IMR-90 (cell line): Measurements from ENCODE around the gene ATP2A3. TPM values are rescaled to one million over a fixed set of nuclear protein-coding genes. Genes with fewer than 3 reads are reported as not detected.

Source experiments
- ATAC-seq: fragments of 200-7000 bp; cut with Tn5 transposase; 2 replicates; pipeline ENCODE4 v1.9.1; 2020; ENCODE audit warnings: low read depth, mild to moderate bottlenecking, moderate library complexity
- BruUV-seq: library from RNA; stranded (reverse); fragments of 400-500 nt; replicated peaks from 2 replicates; lab custom pipeline; 2021; lab: Mats Ljungman, UMichigan
- CTCF ChIA-PET: fragments of 300-600 bp; formaldehyde crosslinking; extraction: SDS; loops from one replicate; lab custom pipeline; 2021; ENCODE audit warnings: antibody characterized with exemption; lab: Yijun Ruan, JAX
- POLR2A ChIA-PET: fragments of 300-600 bp; sonication (Branson Sonifier 250); formaldehyde crosslinking; loops from one replicate; lab custom pipeline; 2022; ENCODE audit warnings: antibody characterized with exemption; ENCODE audit not compliant: unreplicated experiment; lab: Charles Lee
- DNase-seq: peaks from one replicate; pipeline ENCODE4 v3.0.0; 2013
- H2AFZ ChIP-seq: replicated peaks from 2 replicates; pipeline ENCODE3; 2013; ENCODE audit warnings: low read length, mild to moderate bottlenecking; ENCODE audit not compliant: poor library complexity
- H2AK5ac ChIP-seq: 2 replicates; pipeline ENCODE4 v1.6.1; 2013; ENCODE audit warnings: low read depth, low read length, inconsistent platforms
- H2AK9ac ChIP-seq: replicated peaks from 2 replicates; pipeline ENCODE3; 2013; ENCODE audit warnings: mild to moderate bottlenecking, low read depth, low read length, moderate library complexity; ENCODE audit not compliant: poor library complexity
- H2BK120ac ChIP-seq: 2 replicates; pipeline ENCODE4 v1.6.1; 2013; ENCODE audit warnings: low read depth, low read length, inconsistent platforms
- H2BK15ac ChIP-seq: 3 replicates; pipeline ENCODE4 v1.6.1; 2013; ENCODE audit warnings: low read depth, low read length, inconsistent platforms
- H2BK20ac ChIP-seq: 2 replicates; pipeline ENCODE4 v1.6.1; 2013; ENCODE audit warnings: low read depth, mild to moderate bottlenecking, inconsistent platforms, low read length, moderate library complexity
- H2BK5ac ChIP-seq: 2 replicates; pipeline ENCODE4 v1.6.1; 2013; ENCODE audit warnings: mild to moderate bottlenecking, low read depth, low read length, inconsistent platforms; ENCODE audit not compliant: poor library complexity, severe bottlenecking
- H3K14ac ChIP-seq: replicated peaks from 2 replicates; pipeline ENCODE4 v1.6.1; 2013; ENCODE audit warnings: low read depth, low read length, inconsistent platforms
- H3K18ac ChIP-seq: 2 replicates; pipeline ENCODE4 v1.6.1; 2013; ENCODE audit warnings: low read depth, low read length, control low read depth
- H3K23ac ChIP-seq: 2 replicates; pipeline ENCODE4 v1.6.1; 2013; ENCODE audit warnings: low read depth, low read length, inconsistent platforms
- H3K27ac ChIP-seq: 2 replicates; pipeline ENCODE4 v1.5.1; 2013; ENCODE audit warnings: mild to moderate bottlenecking, control low read depth, low read length; ENCODE audit not compliant: insufficient read depth
- H3K27me3 ChIP-seq: 2 replicates; pipeline ENCODE4 v1.6.1; 2013; ENCODE audit warnings: low read length; ENCODE audit not compliant: control insufficient read depth, insufficient read depth
- H3K36me3 ChIP-seq: 2 replicates; pipeline ENCODE4 v1.6.1; 2013; ENCODE audit warnings: low read length, mixed read lengths; ENCODE audit not compliant: control insufficient read depth, insufficient read depth
- H3K4ac ChIP-seq: 2 replicates; pipeline ENCODE4 v1.6.1; 2013; ENCODE audit warnings: low read depth, low read length, inconsistent platforms
- H3K4me1 ChIP-seq: 2 replicates; pipeline ENCODE4 v1.6.1; 2013; ENCODE audit warnings: low read length, mixed read lengths; ENCODE audit not compliant: control insufficient read depth, insufficient read depth
- H3K4me2 ChIP-seq: 2 replicates; pipeline ENCODE4 v1.6.1; 2013; ENCODE audit warnings: low read depth, mild to moderate bottlenecking, control low read depth, low read length, moderate library complexity
- H3K4me3 ChIP-seq: 2 replicates; pipeline ENCODE4 v1.5.1; 2013; ENCODE audit warnings: low read depth, mild to moderate bottlenecking, control low read depth, low read length, moderate library complexity; ENCODE audit not compliant: insufficient read depth
- H3K56ac ChIP-seq: 2 replicates; pipeline ENCODE4 v1.6.1; 2013; ENCODE audit warnings: low read length, inconsistent platforms; ENCODE audit not compliant: insufficient read depth; ENCODE audit errors: extremely low read depth
- H3K79me1 ChIP-seq, 2 experiments: 2 replicates each; pipeline ENCODE4 v1.6.1; 2013; ENCODE audit warnings: low read length in 2 of 2, inconsistent platforms in 1 of 2, low read depth in 1 of 2
- H3K9ac ChIP-seq: 2 replicates; pipeline ENCODE4 v1.6.1; 2013; ENCODE audit warnings: low read depth, low read length, control low read depth
- H3K9me1 ChIP-seq: 2 replicates; pipeline ENCODE4 v1.6.1; 2013; ENCODE audit warnings: low read length, inconsistent platforms; ENCODE audit not compliant: insufficient read depth
- H3K9me3 ChIP-seq: 2 replicates; pipeline ENCODE4 v1.6.1; 2013; ENCODE audit warnings: low read length; ENCODE audit not compliant: control insufficient read depth, insufficient read depth
- H4K20me1 ChIP-seq: 2 replicates; pipeline ENCODE4 v1.6.1; 2013; ENCODE audit warnings: low read length, inconsistent platforms; ENCODE audit not compliant: insufficient read depth
- H4K5ac ChIP-seq: 2 replicates; pipeline ENCODE4 v1.6.1; 2013; ENCODE audit warnings: mild to moderate bottlenecking, low read depth, low read length, control low read depth
- H4K8ac ChIP-seq, 2 experiments: 2 replicates each; pipeline ENCODE4 v1.6.1; 2013; ENCODE audit warnings: low read depth in 2 of 2, low read length in 2 of 2, control low read depth in 1 of 2, inconsistent platforms in 1 of 2
- H4K91ac ChIP-seq: 2 replicates; pipeline ENCODE4 v1.6.1; 2013; ENCODE audit warnings: low read depth, low read length, inconsistent platforms; ENCODE audit not compliant: insufficient read depth
- BHLHE40 ChIP-seq: fragments of 150-350 bp; IDR thresholded peaks from 2 replicates; pipeline ENCODE4 v1.6.1; 2016; ENCODE audit warnings: mild to moderate bottlenecking, low read depth, low read length
- CEBPB ChIP-seq: IDR thresholded peaks from 2 replicates; pipeline ENCODE4 v1.6.1; 2012; ENCODE audit warnings: low read depth, low read length, improper control_type of control experiment
- CHD1 ChIP-seq: IDR thresholded peaks from 2 replicates; pipeline ENCODE4 v1.6.1; 2012; ENCODE audit warnings: low read depth, low read length, improper control_type of control experiment
- FOS ChIP-seq: fragments of 150-350 bp; IDR thresholded peaks from 2 replicates; pipeline ENCODE4 v1.6.1; 2016; ENCODE audit warnings: low read depth, low read length
- MAFK ChIP-seq: IDR thresholded peaks from 2 replicates; pipeline ENCODE4 v1.6.1; 2012; ENCODE audit warnings: low read depth, low read length, improper control_type of control experiment
- MAZ ChIP-seq: IDR thresholded peaks from 2 replicates; pipeline ENCODE4 v1.6.1; 2012; ENCODE audit warnings: low read depth, mild to moderate bottlenecking, low read length, improper control_type of control experiment, moderate library complexity, borderline replicate concordance
- MXI1 ChIP-seq: IDR thresholded peaks from 2 replicates; pipeline ENCODE4 v1.6.1; 2012; ENCODE audit warnings: low read depth, mild to moderate bottlenecking, low read length, moderate library complexity, borderline replicate concordance
- NFE2L2 ChIP-seq: fragments of 150-350 bp; IDR thresholded peaks from 2 replicates; pipeline ENCODE4 v1.6.1; 2016; ENCODE audit warnings: low read depth, mild to moderate bottlenecking, low read length
- POLR2A ChIP-seq: IDR thresholded peaks from 2 replicates; pipeline ENCODE4 v1.6.1; 2012; ENCODE audit warnings: mild to moderate bottlenecking, low read depth, low read length
- RAD21 ChIP-seq: IDR thresholded peaks from 2 replicates; pipeline ENCODE4 v1.6.1; 2012; ENCODE audit warnings: low read length, improper control_type of control experiment
- RCOR1 ChIP-seq: IDR thresholded peaks from 2 replicates; pipeline ENCODE4 v1.6.1; 2012; ENCODE audit warnings: mild to moderate bottlenecking, low read length, improper control_type of control experiment; ENCODE audit not compliant: insufficient replicate concordance
- RFX5 ChIP-seq: IDR thresholded peaks from 2 replicates; pipeline ENCODE4 v1.8.0; 2012; ENCODE audit warnings: low read depth, mild to moderate bottlenecking, low read length, moderate library complexity
- SMC3 ChIP-seq: fragments of 150-350 bp; IDR thresholded peaks from 2 replicates; pipeline ENCODE4 v1.6.1; 2016; ENCODE audit warnings: low read depth, mild to moderate bottlenecking, antibody characterized with exemption, low read length, moderate library complexity
- WGBS, 2 experiments: methylation state at CpG; one replicate each; pipeline versions ENCODE4 v1.1.5 to v1.1.7; 2013; ENCODE audit warnings: missing lambda C conversion rate in 2 of 2; ENCODE audit not compliant: insufficient read length in 1 of 2; ENCODE audit errors: extremely low coverage in 2 of 2; 5-methylcytosine and 5-hydroxymethylcytosine counted together
- dilution Hi-C: fragments of 300-500 bp; cut with HindIII; formaldehyde crosslinking; loops from one replicate; pipeline ENCODE4 v1.14.3; 2018; ENCODE audit warnings: low sequenced_read_pairs; ENCODE audit not compliant: unreplicated experiment
- in situ Hi-C: fragments of 300-500 bp; cut with MboI; formaldehyde crosslinking; loops from 3 replicates; pipeline ENCODE4 v1.14.3; 2019; ENCODE audit warnings: low sequenced_read_pairs, inconsistent platforms, mixed read lengths
- intact Hi-C: fragments of 100-400 bp; cut with micrococcal nuclease; formaldehyde crosslinking; loops from 2 replicates; pipeline ENCODE4 v1.10.0; 2022
- polyA plus RNA-seq, 3 experiments: library from polyadenylated mRNA; depleted of rRNA; stranded (reverse); fragments of >200 nt; gene quantifications; 2 replicates each; pipeline ENCODE4 v1.2.3, GENCODE V29; 2012; ENCODE audit warnings: low replicate concordance in 1 of 3
- total RNA-seq: library from RNA; depleted of rRNA; stranded (reverse); fragments of >200 nt; gene quantifications from 2 replicates; pipeline ENCODE4 v1.2.3, GENCODE V29; 2012
- TF ChIP-seq, protein P1 (sequence below): conservative IDR thresholded peaks from 2 replicates; pipeline ENCODE4 v1.5.1; 2012; ENCODE audit warnings: mild to moderate bottlenecking, low read depth, low read length, improper control_type of control experiment
- TF ChIP-seq, protein P2 (sequence below): fragments of 150-350 bp; IDR thresholded peaks from 2 replicates; pipeline ENCODE4 v1.6.1; 2016; ENCODE audit warnings: low read depth, mild to moderate bottlenecking, low read length, moderate library complexity, borderline replicate concordance
- TF ChIP-seq, protein P3 (sequence below): fragments of 150-350 bp; IDR thresholded peaks from 2 replicates; pipeline ENCODE4 v1.6.1; 2017; ENCODE audit warnings: mild to moderate bottlenecking, antibody characterized with exemption, low read length, low read depth

ATP2A3 gene
- total and polyA plus RNA-seq, 2 of the 4 experiments (the other 2 are of a cell fraction), result 0.18 to 0.63 TPM

DNA sequence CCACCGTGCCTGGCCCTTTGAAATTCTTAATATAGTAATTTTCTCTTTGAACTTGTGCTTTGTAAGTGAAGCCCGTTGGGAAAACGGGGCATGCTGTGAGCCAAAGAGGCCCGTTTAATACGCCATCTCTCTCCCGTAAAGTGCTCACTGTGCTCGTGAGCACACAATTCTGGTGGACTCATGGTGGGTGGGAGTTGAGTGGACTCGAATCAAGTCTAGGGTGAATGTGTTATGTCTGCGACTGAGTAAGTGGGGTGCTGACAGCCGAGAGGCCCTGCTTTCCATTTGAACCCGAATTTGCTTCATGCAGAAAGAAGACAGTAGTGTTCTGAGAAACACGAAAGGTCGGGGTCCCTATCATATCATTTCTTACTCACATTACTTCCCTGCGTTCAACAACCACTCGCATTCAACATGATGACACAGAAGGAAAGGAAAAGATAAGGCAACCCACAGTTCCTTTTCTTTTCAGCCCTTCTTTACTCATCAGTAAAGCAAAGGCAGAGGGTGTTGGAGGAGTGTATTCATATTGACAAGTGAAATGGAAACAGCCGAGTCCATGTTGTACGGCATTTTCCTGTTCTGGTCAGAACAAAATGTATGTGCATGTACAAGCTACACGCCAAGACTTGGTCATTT lies 4.8 kb upstream of the ATP2A3 start:
- no peak overlapping the region for H4K5ac ChIP-seq
- H3K9me1 ChIP-seq, result no peaks in the 10 kb centered on the region
- H3K23ac ChIP-seq, result no peak overlapping the region
- H2BK15ac ChIP-seq, result no peak overlapping the region
- ATAC-seq, result no peak
- no peak overlapping the region for H3K9ac ChIP-seq
- H4K20me1 ChIP-seq, result no peaks in the 10 kb centered on the region
- no peaks in the 10 kb centered on the region for H3K79me1 ChIP-seq
- no peak overlapping the region for H2AFZ ChIP-seq
- H3K4me1 ChIP-seq, result peaks cover 2% of the 10 kb centered on the region; the same call in 1 of the 2 replicates
- H2BK120ac ChIP-seq, result no peak overlapping the region
- H3K36me3 ChIP-seq, result no peaks in the 10 kb centered on the region
- no peak overlapping the region for H3K4me2 ChIP-seq
- H3K56ac ChIP-seq, result no peak overlapping the region
- DNase-seq, result no peak
- H3K9me3 ChIP-seq, result no peaks in the 10 kb centered on the region
- 83% methylated on average over 4 of the region's 18 CpGs; no CpG with 5 or more reads in 1 of the 2 experiments for WGBS, 2 experiments
- no peak overlapping the region for H4K8ac ChIP-seq
- H4K91ac ChIP-seq, result no peak overlapping the region
- no peak overlapping the region for H2BK20ac ChIP-seq
- POLR2A ChIA-PET, result no interaction called here
- no peak overlapping the region for H3K14ac ChIP-seq
- intact Hi-C loops (no loop called here), dilution Hi-C loops (no loop called here), in situ Hi-C loops (no loop called here)
- no peak overlapping the region for H3K4me3 ChIP-seq
- no peak overlapping the region for H2AK5ac ChIP-seq
- H3K27ac ChIP-seq, result no peak overlapping the region
- CTCF ChIA-PET, result no interaction called here
- no peak overlapping the region for H3K4ac ChIP-seq
- H2AK9ac ChIP-seq, result no peak overlapping the region
- no peak overlapping the region for H2BK5ac ChIP-seq
- TF ChIP-seq, protein P1, sequence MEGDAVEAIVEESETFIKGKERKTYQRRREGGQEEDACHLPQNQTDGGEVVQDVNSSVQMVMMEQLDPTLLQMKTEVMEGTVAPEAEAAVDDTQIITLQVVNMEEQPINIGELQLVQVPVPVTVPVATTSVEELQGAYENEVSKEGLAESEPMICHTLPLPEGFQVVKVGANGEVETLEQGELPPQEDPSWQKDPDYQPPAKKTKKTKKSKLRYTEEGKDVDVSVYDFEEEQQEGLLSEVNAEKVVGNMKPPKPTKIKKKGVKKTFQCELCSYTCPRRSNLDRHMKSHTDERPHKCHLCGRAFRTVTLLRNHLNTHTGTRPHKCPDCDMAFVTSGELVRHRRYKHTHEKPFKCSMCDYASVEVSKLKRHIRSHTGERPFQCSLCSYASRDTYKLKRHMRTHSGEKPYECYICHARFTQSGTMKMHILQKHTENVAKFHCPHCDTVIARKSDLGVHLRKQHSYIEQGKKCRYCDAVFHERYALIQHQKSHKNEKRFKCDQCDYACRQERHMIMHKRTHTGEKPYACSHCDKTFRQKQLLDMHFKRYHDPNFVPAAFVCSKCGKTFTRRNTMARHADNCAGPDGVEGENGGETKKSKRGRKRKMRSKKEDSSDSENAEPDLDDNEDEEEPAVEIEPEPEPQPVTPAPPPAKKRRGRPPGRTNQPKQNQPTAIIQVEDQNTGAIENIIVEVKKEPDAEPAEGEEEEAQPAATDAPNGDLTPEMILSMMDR, result no peak
- TF ChIP-seq, protein P2, sequence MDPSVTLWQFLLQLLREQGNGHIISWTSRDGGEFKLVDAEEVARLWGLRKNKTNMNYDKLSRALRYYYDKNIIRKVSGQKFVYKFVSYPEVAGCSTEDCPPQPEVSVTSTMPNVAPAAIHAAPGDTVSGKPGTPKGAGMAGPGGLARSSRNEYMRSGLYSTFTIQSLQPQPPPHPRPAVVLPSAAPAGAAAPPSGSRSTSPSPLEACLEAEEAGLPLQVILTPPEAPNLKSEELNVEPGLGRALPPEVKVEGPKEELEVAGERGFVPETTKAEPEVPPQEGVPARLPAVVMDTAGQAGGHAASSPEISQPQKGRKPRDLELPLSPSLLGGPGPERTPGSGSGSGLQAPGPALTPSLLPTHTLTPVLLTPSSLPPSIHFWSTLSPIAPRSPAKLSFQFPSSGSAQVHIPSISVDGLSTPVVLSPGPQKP, result no peak
- no peak for TF ChIP-seq MAFK
- no peak for TF ChIP-seq MAZ
- no peak for TF ChIP-seq CEBPB
- no peak for TF ChIP-seq RAD21
- TF ChIP-seq MXI1, result no peak
- no peak for TF ChIP-seq CHD1
- no peak for TF ChIP-seq BHLHE40
- no peak for TF ChIP-seq NFE2L2
- TF ChIP-seq FOS, result no peak
- no peak for TF ChIP-seq RCOR1
- TF ChIP-seq, protein P3, sequence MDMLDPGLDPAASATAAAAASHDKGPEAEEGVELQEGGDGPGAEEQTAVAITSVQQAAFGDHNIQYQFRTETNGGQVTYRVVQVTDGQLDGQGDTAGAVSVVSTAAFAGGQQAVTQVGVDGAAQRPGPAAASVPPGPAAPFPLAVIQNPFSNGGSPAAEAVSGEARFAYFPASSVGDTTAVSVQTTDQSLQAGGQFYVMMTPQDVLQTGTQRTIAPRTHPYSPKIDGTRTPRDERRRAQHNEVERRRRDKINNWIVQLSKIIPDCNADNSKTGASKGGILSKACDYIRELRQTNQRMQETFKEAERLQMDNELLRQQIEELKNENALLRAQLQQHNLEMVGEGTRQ, result no peak
- TF ChIP-seq POLR2A, result no peak
- no peak for TF ChIP-seq RFX5
- TF ChIP-seq SMC3, result no peak
- BruUV-seq, result no TSS peak
- H3K27me3 ChIP-seq, result peaks cover 49% of the 10 kb centered on the region
- no peak overlapping the region for H3K18ac ChIP-seq
